Tibial nerve (tissue), 4 donors: ENCODE measurements around the gene ICAM5.

Experiments
- CTCF ChIP-seq, 5 experiments: fragments of 200-600 bp in 3 of 5; fragments of 450-650 bp in 2 of 5; sonication (generic) in 3 of 5; IDR thresholded peaks; one replicate each; pipeline ENCODE4 v1.5.1; 2016 to 2019; ENCODE audit warnings: antibody characterized with exemption in 5 of 5, mild to moderate bottlenecking in 3 of 5, moderate library complexity in 2 of 5
- EP300 ChIP-seq, 2 donors: sonication (generic); formaldehyde crosslinking; IDR thresholded peaks; one replicate each; pipeline ENCODE4 v1.6.1; 2017; ENCODE audit warnings: antibody characterized with exemption in 2 of 2, mild to moderate bottlenecking in 1 of 2
- POLR2A ChIP-seq, 2 donors: fragments of 450-650 bp; IDR thresholded peaks; one replicate each; pipeline ENCODE4 v1.6.1; 2017; ENCODE audit warnings: antibody characterized with exemption in 2 of 2, mild to moderate bottlenecking in 2 of 2, moderate library complexity in 2 of 2

- TF ChIP-seq CTCF (IDR thresholded peaks at IDR 0.05) (no peak), POLR2A (IDR thresholded peaks at IDR 0.05) (no peak), EP300 (IDR thresholded peaks at IDR 0.05) (no peak)
Measured at GRCh38 chr19:10338940-10339339, 49.2 kb downstream of the ICAM5 start.
